D721Med (cell line): Measurements from ENCODE around the gene CCDC144A.
A peak's percentile ranks its signal among the peaks of the same experiment; 100 is the strongest.
"Not testable (repeated sequence)": the region's sequence is repeated elsewhere in the genome, so short reads cannot be mapped to it uniquely, and the experiment has no call there.

Experiments used
- DNase-seq: peaks from one replicate; pipeline ENCODE4 v3.0.0; 2011; ENCODE audit warnings: low spot score; ENCODE audit not compliant: insufficient read length
- FAIRE-seq: peaks from 2 replicates; lab custom pipeline; 2011; peaks lifted over from hg19 to GRCh38; lab: Jason Lieb, UNC
- TF ChIP-seq, protein P1 (sequence below): IDR thresholded peaks from 2 replicates; pipeline ENCODE4 v1.5.1; 2012; ENCODE audit warnings: mild to moderate bottlenecking, control low read depth; ENCODE audit not compliant: insufficient read depth; ENCODE audit errors: missing control alignments

The CCDC144A gene, protein sequence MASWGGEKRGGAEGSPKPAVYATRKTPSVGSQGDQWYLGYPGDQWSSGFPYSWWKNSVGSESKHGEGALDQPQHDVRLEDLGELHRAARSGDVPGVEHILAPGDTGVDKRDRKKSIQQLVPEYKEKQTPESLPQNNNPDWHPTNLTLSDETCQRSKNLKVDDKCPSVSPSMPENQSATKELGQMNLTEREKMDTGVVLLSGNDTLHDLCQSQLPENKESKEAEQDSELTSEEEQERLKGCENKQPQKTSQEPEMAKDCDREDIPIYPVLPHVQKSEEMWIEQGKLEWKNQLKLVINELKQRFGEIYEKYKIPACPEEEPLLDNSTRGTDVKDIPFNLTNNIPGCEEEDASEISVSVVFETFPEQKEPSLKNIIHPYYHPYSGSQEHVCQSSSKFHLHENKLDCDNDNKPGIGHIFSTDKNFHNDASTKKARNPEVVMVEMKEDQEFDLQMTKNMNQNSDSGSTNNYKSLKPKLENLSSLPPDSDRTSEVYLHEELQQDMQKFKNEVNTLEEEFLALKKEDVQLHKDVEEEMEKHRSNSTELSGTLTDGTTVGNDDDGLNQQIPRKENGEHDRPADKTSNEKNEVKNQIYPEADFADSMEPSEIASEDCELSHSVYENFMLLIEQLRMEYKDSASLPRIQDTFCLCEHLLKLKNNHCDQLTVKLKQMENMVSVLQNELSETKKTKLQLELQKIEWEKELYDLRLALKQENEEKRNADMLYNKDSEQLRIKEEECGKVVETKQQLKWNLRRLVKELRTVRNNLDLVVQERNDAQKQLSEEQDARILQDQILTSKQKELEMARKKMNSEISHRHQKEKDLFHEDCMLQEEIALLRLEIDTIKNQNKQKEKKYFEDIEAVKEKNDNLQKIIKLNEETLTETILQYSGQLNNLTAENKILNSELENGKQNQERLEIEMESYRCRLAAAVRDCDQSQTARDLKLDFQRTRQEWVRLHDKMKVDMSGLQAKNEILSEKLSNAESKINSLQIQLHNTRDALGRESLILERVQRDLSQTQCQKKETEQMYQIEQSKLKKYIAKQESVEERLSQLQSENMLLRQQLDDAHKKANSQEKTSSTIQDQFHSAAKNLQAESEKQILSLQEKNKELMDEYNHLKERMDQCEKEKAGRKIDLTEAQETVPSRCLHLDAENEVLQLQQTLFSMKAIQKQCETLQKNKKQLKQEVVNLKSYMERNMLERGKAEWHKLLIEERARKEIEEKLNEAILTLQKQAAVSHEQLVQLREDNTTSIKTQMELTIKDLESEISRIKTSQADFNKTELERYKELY (N-terminal part only)

DNA sequence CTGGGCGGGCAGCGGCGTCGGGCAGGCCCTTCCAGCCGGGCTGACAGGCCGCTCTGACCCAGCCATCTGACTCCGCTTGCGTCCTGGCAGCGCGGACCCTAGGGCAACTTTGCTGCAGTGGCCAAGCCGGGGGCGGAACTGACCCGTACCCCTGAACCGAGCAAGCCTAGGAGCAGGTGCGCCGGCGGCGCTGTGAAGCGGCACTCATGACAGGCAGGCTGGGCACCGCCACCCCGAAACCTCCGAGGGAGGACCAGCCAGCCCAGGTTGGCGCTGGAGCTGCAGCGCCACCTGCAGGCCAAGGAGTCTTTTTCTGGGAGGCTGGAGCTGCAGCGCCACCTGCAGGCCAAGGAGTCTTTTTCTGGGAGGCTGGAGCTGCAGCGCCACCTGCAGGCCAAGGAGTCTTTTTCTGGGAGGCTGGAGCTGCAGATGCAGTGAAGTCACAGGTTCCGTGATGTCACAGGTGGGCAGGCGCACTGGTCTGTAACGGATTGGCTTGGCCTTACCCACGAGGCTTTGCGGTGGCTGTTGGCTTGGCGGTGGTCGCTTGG, at the start of gene CCDC144A:
Gene CCDC144A (plus strand): TSS at position 511 of the 551 bp plus-strand sequence. CDS start 160 bp downstream, outside the sequence.
- peak; percentile 36 for DNase-seq
- FAIRE-seq = not testable (repeated sequence)
- TF ChIP-seq, protein P1, sequence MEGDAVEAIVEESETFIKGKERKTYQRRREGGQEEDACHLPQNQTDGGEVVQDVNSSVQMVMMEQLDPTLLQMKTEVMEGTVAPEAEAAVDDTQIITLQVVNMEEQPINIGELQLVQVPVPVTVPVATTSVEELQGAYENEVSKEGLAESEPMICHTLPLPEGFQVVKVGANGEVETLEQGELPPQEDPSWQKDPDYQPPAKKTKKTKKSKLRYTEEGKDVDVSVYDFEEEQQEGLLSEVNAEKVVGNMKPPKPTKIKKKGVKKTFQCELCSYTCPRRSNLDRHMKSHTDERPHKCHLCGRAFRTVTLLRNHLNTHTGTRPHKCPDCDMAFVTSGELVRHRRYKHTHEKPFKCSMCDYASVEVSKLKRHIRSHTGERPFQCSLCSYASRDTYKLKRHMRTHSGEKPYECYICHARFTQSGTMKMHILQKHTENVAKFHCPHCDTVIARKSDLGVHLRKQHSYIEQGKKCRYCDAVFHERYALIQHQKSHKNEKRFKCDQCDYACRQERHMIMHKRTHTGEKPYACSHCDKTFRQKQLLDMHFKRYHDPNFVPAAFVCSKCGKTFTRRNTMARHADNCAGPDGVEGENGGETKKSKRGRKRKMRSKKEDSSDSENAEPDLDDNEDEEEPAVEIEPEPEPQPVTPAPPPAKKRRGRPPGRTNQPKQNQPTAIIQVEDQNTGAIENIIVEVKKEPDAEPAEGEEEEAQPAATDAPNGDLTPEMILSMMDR = peak; percentile 39

DNA sequence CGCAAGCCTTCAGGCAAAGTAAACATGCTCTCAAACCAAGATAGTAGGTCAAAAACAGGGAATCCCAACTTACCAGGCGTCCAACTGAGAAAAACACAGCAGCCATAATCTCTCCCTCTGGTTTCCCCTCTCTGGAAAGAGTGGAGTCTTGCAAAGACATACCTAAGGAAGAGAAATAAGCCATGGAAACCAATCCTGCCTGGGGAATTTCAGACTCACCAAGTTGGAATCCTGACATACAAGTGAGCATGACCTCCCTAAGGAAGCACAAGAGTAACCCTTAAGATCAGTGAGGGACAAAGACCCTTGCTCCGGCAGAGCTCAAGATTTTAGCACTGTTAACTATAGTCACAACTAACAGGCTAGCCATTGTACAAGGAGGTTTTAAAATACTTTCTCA, 40.5 kb upstream of the CCDC144A start:
- no peak for DNase-seq
- TF ChIP-seq, protein P1 = no peak
- no peak for FAIRE-seq

DNA sequence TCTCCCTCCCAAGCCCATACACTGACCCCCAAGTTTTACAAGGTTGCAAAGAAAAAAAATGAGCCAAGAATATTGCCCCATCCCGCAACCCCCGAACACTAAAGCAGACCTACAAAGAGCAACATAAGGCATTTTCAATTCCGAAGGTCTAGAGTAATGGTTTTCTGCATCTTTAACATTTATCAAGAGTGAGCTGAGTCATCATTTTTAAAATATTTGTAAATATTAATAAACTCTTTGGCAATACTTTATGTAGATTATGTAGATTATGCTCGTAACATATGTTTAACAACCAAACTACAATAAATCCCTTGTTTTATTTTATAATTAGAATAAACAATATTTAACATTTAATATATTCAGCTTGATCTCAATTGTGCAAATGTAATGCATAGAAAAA, 37.8 kb upstream of the CCDC144A start:
- TF ChIP-seq, protein P1 = no peak
- DNase-seq (no peak), FAIRE-seq (no peak)

DNA sequence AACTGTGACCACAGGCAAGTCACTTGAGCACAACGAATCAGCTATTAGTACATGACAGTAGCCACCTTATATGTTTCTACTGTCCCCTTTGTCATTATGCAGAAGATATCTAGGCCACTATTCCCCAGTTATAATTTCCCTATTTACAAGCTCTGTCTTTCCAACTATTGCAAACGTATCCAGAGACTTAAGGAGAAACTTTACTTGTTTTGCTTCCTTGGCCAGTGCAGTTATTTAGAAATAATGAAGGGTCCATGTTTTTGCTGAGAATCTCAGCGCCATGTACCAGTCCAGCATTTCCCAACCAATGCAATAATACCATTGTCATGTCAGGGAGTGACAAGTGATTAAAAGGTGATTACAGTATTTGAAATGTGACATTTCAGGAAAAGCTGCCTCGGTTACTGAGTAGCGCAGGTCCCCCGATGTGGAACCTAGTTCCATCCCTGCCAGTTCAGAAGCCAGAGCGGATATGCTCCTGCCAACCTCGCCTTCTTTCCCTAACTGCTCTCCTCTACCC, 37.1 kb upstream of the CCDC144A start:
- TF ChIP-seq, protein P1 = no peak
- FAIRE-seq (no peak), DNase-seq (no peak)

DNA sequence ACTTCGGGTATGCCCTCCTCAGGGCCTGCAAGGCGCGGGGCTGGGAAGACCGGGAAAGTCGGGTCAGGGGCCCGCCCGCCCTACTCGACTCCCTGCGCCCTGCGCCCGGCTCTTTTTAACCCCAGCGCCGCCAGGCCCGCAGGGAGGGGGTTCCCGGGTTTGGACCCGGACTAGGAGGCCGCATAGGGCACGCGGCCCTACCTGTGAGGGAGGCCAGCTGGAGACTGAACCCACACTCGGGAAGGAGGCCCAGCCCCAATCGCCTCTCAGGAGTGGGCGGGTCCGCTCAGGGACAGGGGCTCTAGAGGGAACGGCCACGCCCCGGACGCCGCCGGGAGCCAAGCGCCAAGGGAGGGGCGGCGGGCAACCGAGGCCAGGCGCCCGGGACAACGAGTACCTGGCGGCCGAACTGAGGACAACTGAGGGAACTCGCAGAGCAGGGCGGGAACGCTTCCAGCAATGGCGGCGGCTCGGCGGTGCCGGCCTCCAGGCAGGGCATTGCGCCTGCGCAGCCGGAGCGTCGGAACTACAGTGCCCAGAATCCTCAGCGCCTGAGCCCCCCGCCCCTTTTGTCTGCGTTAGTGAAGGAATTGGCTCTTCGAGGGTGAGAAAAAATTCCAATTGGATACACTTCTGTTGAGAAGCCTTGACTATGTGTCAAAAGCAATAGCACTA, 36.5 kb upstream of the CCDC144A start, which contains the start of gene ZNF624:
Gene ZNF624 (minus strand): TSS at position 484 of the 675 bp plus-strand sequence.
- DNase-seq (peak; percentile 58), FAIRE-seq (no peak)
- TF ChIP-seq, protein P1 = no peak

DNA sequence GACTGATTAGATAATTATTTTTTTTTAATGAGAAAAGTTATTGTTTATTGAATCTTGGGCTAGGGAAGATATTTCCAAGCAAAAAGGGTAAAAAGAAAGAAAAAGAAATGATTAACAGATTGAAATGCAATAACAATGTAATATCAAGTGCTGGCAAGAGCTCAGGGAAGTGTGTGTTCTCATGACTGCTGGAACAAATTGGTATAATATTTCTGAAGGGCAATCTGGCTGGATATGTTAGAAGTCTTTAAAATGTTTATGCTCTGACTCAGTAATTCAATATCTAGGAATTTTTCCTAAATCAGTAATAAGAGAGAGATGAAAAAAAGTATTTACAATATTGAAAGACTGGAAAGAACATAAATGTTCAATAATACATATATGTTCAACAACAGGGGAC, 28.8 kb upstream of the CCDC144A start:
- DNase-seq (no peak), FAIRE-seq (no peak)
- TF ChIP-seq, protein P1 = no peak
